8988T (cell line): ENCODE data around the gene OR6M1.

ENCODE experiments used
- DNase-seq: peaks from one replicate; pipeline ENCODE4 v3.0.0; 2011

The OR6M1 gene

DNA sequence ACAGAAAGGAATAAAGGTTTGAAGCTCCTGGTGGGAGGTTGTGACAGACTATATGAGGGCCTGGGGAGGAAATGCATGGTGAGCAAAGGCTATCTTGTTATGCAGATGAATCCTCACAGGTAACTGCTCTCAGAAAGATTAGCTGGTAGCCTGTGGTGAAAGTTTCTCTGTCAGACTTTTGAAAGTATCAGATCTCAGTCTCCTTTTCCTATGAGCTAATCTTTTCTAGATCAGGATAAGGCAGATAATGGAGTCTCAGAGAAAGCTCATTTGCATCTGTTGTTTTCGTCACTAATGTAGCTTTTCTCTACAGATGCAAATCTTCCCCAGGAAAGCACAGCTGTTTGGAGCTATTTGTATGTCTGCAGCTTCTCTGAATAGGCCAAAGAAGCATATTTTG is 30.9 kb downstream of the OR6M1 start:
- DNase-seq = no peak

DNA sequence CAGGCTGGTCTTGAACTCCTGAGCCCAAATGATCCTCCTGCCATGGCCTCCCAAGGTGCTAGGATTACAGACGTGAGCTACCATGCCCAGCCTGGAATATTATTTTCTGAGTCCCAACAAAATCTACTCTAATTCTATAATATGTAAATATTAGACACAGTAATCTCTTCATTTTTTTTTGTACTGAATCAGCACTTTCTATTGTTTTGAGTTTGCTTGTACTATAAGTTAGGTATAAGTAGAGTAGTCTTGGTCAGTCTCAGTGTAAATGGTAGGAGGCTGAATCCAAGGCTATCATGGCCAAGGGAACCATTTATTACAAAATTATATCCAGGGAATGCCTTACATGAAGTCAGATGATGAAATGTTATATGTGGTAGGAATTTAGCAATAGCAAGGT is 32.2 kb downstream of the OR6M1 start:
- no peak for DNase-seq

DNA sequence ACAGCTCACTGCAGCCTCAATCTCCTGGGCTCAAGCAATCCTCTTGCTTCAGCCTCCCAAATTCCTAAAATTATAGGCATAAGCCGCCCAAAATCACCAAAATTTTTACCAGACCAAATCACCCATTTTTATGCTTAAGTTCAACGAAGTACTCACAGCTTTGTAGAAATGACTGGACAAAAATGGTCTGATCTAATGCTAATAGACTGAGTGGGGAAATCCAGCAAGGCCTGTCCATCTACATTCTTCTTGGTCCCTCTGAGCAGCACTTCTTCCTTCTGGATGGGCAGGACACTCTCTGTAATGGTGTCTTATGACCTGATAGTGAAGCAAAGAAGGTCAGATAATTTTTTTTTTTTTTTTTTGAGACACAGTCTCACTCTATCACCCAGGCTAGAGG is 33.1 kb downstream of the OR6M1 start:
- DNase-seq = no peak

DNA sequence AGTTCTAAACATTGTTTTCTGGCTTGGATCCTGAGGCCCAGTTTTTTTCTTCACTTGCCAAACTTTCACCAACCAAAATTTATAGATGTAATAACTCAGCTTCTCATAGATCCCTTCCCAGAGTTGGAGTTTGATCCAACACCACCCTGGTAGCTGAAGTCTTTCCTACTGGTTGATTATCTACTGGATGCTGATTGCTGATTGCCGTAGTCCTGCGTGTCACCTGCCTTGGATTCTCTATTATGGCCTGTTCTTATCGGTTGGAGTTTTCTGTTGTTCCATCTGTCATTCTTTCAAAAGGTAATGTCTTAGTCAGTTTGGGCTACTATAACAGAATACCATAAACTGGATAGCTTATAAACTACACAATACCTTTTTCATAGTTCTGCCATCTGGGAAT is 34.5 kb downstream of the OR6M1 start:
- no peak for DNase-seq

DNA sequence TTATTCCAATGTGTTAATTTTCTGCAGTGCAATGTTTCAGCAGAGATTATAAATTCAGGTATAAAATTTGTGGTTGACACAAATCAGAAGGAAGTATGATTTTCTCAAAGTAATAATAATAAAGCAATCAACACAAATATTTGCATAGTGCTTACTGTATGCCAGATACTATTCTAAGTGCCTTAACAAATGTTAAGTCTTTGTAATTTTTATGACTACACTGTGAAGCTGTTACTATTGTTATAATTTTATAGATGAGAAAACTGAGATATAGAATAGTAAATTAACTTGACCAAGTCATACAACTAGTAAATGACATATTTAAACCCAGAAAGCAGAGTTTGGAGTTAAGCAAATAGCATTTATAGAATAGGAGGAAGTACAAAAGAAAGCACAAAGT is 35.4 kb downstream of the OR6M1 start:
- DNase-seq = no peak

- no peak for DNase-seq
Measured at GRCh38 chr11:123765601-123766000, 40.5 kb downstream of the OR6M1 start.

DNA sequence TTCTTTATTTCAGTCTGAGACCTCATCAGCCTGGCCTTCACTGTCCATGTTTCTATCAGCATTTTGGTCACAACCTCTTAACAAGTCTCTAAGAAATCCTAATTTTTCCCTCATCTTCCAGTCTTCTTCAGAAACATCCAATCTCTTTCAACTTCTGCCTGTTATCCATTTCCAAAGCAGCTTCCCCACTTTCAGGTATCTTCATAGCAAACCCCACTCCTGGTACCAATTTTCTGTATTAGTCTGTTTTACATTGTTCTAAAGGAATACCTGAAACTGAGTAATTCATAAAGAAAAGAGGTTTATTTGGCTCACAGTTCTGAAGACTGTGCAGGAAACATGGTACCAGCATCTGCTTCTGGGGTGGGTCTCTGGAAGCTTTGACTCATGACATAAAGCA is 43.7 kb downstream of the OR6M1 start:
- no peak for DNase-seq

DNA sequence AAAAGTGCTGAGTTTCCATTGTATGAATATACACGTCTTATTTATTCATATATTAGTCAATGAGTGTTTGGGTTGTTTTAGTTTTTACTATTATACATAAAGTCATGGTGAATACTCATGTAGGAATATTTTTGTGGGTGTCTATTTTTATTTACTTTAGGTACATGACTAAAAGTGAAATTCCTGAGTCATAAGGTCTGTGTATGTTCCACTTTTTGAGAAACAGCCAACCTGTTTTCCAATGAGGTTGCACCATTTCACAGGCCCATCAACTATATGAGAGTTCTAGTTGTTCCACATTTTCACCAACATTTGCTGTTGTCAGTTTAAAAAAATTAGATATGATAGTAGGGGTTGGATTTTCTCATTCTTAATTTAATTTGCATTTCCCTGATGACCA is 45.3 kb downstream of the OR6M1 start:
- DNase-seq = no peak

- DNase-seq = no peak
Measured at GRCh38 chr11:123757976-123758375, 48.2 kb downstream of the OR6M1 start.

DNA sequence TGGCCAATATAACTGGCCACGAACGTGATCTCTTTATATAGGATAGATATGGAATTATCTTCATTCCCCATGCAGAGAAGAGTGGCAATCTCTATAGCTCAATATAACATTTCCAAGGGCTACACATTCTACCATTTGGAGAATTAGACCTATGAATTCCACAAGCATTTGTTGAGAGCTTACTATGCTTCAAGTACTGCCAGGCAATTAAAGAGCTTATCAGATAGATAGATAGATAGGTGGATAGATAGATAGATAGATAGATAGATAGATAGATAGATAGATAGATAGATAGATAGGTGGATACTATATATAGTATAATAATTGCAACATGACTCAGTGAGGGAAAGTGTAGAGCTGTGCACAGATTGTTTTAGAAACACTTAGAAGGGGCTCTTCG is 50.3 kb downstream of the OR6M1 start:
- DNase-seq = no peak
